NCI-H82 (cell line): Measurements from ENCODE around the gene DDIT4.
"Not testable (repeated sequence)": the region's sequence is repeated elsewhere in the genome, so short reads cannot be mapped to it uniquely, and the experiment has no call there.

Source experiments
- DNase-seq: peaks from one replicate; lab custom pipeline; 2025; lab: John Stamatoyannopoulos, UW

Gene DDIT4

DNA sequence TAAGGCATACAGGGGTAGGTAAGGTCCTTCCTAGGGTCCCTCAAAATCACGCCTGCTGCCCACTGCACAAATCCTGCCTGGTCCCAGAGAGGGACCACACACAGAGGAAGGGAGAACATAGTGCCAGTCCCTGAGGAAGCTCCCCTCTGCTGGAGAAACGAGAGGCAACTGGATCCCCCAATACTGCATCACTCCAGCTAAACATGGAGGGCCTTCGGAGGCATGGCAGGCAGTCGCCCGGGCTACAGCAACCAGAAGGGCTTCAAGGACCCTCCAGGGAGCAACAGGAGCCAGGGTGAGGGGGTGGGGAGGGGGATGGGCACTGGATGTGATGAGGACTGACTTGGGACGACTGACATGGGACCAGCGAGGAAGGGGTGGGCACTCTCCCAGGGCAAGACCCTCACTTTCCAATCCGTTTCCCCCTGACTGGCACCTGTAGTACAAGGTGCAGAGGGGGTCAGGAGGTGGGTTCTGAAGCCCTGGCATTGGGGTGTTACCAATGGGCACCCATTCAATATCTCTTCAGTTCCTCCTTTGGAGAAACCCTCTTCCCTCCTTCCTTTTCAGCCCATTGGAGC lies 21.7 kb downstream of the DDIT4 start:
- no peak for DNase-seq

DNA sequence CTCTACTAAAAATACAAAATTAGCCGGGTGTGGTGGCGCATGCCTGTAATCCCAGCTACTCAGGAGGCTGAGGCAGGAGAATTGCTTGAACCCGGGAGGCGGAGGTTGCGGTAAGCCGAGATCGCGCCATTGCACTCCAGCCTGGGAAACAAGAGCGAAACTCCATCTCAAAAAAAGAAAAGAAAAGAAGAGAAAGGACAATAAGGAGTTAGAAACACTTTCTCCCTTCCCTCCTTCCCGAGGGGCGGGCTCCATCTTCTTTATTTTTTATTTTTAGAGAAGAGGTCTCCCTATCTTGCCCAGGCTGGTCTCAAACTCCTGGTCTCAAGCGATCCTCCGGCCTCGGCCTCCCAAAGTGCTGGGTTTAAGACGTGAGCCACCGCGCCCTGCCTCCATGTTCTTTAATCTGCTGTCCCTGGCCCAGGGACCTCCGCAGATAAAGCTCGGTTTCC lies 23.1 kb downstream of the DDIT4 start:
- not testable (repeated sequence) for DNase-seq

DNA sequence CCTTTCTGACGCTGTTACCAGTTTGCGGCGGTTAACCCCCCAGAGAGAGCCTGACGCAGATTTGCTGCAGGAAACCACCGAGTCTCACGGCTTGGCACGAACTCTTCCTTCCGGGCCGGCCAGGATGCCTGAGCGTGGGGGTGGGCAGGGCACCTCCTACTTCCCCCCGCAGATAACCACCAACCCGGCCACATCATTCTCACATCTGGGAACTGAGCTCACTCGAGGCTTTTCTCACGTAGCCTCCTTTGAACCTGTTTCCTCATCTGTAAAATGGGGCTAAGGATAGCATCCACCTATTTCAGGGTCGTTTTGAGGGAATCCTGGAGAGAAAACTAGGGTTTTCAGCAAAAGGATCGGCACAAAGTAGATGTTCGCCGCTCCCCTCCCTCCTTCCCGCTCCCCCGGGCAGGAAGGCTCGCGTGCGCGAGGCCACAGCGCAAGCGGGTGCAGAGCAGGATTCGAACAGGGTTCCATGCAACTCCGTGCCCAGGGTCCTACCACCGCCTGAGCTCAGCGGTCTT lies 23.6 kb downstream of the DDIT4 start:
- DNase-seq: no peak

DNA sequence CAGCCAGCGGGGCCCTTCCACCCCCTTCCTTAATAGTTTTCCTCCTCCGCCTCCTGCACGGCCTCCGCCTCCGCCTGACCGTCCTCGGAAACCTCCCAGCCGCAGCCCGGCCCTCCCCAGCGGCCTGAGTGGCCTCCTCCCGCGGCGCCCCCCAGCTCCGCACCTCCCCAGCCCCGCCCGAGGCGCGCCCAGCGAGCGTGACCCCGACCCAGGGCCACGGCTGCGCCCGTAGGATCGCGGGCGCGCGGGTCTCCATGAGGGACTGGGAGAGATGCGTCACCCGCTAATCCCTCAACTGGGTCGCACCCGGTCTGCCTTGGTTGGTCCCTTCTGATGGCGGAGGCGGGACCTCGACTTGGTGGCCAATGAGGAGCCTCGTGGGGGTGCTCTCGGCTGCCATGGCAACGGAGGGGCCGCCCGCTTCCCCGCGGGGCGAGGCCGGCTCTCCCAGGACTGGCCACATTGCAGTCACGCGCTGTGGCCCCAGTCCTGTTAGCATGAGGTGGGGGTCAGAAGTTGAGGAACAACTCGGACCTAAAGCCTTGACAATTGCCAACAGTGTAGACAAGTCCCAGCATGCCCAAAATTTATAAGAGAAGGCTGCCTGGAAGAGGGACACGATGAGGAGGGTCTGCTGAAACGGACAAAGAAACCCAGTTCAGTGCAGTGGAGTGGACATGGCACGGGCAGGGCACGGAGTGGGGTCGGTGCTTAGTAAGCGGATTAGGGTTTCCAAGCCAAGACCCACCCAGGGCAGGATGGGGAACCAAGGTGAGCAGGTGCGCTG lies 24.3 kb downstream of the DDIT4 start:
- peak; percentile 98 for DNase-seq

DNA sequence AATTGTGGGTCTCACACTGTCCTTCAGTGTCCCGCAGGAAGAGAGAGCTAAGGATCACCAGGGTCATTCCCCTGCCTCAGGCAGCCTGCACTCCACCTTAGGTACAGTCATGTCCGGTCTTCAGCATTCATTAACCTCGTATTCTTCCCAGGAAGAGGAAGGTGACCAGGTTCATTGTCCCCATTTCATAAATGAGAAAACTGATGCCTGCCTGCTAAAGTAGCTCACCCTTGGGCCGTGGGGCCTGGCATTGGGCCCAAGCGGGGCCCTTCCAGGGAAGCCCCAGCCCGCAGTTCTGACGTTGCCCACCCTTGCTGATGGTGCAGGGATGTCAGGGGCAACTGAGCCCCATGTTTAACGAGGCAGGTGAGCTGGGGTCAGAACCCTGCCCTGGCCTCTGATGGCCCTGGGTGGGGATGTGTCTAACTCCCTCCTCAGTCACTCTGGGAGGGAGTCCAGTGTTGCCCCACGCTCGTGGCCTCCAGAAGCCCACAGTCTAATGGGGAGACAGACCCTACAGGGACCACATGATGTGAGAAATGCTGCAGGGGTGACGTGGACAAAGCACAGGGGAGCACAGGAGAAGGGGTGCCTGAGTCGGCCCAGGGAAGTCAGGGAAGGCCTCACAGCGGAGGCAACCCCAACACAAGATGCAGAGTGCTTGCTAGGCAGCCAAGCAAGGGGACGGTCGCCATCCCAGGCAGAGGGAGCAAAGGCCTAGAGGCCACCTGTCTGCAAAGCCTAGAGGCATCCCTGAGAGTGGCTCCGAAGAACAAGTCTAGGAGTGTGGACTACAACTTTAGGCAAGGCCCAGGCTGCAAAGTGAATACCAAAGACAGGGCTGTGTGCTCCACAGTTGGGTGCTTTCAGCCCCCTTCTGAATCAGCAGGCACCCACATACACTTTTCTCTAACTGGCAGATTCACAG lies 25.1 kb downstream of the DDIT4 start:
- no peak for DNase-seq

DNA sequence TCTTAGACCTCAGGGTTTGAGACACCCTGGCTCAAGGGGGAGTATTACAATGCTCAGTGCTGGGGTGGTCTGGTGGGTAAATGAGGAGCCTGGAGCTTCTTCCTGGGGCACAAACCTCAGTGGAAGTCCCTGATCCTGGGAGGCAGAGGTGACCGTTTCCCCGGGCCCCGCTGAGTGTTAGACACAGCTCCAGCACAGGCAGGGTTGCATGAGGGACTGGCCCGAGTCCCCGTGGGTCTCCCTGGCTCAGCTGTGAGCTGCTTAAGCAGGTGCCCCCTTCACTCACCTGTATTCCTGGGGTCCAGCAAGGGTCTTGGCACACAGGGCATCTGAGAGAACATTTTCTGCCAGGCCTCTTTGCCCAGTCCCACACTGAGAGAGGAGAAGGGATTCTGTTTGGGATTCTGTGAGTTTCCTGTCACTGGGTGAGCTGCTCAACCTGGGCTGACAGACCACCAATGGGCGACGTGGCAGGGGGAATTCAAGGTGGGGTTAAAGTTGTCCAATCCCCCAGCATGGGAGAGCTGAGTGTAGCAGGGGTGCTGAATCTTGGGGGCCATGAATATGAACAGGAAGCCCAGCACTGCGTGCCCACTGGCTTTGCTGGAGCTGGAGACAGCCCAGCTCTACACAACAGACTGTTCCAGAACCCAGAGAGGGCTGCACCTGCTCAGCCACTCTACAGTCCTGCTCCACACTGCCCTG lies 29.9 kb downstream of the DDIT4 start:
- DNase-seq: no peak

DNA sequence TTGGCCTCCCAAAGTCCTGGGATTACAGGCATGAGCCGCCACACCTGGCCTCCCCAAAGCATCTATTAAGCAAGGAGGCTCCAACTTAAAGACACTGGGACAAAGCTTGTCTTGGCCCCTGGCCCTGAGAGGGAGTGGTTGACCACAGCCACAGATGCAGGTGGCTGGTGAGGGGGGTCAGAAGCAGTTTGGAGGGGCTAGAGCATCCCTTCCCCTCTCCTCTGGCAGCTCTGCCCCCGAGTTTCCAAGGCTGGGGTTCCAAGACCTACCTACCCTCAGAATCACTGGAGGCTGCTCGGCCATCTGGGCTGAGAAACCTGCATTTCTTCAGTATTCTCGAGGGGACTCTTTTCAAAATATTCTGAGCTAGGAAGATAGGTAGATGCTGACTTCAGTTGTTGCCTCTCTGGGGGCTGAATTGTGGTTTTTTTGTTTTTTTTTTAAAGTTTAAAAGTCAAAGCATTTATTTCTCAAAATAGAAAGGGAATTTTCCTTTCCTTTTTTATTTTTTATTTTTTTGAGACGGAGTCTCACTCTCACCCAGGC lies 32.6 kb downstream of the DDIT4 start:
- no peak for DNase-seq

DNA sequence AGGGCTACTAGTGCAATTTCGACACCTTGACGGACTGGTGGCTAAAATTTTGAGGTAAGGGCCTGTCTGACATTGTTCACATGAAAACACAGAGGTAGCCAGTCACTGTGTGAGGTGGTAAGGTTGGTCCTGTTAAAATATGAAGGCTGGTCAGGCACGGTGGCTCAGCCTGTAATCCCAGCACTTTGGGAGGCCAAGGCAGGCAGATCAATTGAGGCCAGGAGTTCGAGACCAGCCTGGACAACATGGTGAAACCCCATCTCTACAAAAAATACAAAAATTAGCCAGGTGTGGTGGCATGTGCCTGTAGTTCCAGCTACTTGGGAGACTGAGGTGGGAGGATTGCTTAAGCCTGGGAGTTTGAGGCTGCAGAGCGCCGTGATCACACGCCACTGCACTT lies 34.0 kb downstream of the DDIT4 start:
- not testable (repeated sequence) for DNase-seq

DNA sequence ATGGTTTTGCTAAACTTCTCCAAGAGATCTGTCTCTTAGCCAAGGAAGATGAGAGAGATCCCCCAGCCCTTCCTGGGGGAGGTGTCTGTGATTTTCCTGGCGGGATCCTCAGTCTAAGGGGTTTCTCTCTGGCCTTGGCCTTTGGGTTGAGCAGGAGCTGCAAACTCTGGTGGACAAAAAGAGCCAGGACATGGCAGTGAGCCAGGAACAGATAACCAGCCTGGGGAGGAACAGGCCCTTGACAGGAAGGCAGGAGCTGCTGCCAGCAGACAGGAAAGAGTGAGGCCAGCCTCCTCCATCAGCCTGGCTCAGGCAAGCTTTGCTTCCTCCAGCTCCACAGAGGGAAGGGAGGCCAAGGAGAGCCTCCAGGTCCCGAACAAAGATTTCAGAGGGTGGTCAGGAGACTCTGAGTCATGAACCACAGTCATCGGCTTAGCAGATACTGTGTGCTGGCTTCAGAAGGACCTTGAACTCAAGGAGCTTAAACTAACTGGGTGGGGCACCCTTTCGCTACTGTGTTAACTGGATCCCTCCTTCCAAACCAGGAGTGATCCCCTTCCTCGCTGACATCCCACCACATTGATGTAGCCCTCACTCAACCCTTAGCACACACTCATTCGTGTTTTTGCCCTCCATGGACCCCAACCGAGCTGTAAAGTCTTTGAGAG lies 34.7 kb downstream of the DDIT4 start:
- DNase-seq: no peak

DNA sequence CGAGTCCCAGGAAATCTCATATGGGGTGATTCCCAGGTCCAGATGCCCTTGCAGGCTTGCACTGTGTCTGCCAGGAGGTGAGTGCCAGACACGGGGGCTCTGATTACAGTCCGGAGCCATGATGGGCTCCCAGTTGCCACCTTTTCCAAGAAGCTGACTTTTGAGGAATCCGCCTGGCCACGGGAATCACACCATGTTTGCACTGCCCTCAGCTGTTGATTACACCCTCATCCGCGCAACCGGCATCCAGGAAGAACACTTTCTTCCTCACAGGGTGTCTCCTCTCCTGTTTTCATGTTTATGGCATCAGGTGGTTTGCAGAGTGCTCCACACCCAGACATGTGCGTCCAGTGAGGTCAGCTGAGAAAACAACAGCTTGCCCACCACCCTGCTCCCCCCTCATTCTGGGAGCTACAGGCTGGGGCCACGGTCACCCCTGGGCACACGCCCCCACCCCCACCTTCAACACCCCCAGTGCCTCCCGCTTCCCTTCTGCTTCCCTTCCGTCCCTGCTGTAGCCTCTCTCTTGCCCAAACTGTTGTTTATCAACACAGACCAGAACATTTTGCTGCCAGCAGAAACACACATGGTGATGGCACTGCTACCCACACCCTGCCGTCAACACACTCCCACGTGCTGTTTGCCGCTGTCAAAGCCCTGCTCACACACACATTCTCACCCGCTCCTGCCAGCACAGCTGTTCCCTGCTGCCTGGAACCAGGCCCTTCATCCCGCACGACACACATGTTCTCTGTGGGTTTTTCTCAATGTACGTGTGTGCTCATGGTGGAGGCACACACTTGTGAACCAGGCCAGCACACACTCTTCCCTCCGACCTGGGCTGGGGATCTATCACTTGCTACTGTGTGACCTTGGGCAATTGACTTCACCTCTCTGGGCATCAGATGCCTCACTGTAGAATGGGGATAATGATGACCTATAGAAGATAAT lies 35.8 kb downstream of the DDIT4 start:
- DNase-seq: no peak

DNA sequence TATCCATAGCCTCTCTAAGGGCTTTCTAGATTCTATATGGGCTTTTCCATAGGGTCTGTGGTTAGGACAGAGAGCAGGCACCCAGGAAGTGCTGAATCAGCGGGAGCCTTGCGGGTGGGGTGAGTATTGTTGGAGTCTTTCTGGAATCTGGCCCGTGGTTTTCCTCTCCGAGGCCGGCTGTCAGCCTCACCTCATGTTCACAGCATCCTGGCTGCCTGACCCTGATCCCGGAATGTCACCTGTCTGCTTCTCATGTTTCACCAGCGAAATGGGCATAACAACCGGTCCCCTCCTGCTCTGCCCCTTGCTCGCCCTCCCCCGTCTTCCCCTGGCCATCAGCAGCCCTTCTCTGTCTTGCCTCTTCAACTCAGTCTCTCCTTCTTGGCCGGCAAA lies 36.5 kb downstream of the DDIT4 start:
- no peak for DNase-seq

DNA sequence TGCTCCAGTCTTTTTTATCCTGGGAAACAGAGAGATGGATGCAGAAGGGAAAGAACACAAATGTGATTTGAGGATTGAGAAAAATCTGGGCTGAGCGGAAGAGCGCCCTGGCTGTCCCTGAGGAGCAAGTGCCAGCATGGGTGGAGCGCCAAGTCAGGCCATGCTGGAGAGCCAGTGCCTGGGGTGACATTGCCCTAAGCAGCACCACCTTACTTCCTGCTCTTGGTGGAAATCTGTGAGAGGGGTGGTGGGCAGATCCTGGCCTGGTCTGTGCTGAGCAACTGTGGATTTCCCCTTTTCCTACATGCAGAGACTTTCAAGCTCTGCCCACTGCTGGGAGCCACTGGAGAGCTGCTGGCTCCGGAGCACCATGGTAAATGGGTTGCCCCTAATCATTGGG lies 36.9 kb downstream of the DDIT4 start:
- no peak for DNase-seq

DNA sequence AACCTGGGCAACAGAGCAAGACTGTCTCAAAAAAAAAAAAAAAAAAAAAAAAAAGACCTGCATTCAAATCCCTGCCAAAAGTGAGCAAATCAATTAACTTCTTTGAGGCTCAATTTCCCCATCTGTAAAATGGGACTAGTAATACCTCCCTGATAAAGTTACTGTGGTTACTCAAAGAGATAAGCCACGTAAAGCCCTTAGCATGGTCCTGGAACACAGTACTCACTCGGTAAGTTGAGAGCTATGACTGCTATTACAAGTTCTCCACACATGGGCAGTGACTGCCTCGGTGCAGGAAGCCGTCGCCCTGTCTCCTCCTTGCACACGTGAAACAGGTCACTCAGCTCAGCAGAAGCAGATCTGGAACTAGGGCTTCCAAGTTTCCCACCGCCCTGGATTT lies 37.9 kb downstream of the DDIT4 start:
- DNase-seq: no peak

DNA sequence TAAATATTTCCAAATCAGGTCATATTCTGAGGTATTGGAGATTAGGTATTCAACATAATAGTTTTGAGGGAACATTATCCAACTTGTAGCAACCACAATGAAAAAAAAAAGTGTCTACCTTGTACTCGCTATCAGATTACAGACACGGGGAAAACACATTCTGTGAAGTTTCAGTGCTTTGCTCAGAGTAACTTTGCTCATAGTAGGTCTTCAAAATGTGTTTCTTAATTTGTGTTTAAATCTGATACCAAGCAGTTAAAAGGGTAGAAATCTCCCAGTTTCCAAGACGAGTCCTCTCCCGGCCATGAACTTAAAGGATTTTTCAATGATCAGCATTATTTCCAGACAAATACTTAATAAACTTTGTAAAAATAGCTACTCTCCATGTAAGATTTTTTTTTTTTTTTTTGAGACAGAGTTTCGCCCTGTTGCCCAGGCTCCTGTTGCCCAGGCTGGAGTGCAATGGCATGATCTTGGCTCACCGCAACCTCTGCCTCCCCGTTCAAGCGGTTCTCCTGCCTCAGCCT lies 39.2 kb downstream of the DDIT4 start:
- no peak for DNase-seq

DNA sequence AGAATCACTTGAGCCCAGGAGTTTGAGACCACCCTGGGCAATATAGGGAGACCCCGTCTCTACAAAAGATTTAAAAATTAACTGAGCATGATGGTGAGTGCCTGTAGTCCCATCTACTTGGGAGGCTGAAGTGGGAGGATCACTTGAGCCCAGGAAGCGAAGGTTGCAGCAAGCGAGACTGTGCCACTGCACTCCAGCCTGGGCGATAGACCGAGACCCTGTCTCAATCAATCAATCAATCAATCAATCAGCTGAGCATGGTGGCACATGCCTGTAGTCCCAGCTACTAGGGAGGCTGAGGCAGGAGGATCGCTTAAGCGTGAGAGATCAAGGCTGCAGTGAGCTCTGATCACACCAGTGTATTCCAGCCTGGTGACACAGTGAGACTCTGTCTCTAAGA lies 40.5 kb downstream of the DDIT4 start:
- DNase-seq: no peak

DNA sequence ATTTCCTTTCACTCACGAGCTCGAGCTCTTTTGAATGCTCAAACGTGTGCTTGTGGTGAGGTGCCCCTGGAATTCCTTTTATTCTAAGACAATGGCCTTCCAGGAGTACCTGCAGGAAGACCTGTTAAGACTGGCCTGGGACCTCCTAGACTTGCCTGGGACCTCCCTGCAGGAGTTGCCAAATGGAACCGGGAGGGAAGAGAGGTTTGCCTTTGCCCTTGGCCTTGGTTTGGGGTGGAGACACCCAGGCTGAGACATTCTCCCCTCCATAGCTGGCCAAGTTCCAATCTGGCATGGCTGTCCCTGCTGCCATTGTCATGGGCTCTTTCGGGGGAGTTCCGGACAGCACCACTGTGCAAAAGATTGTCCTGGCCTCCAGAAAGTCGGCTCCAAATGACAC lies 41.3 kb downstream of the DDIT4 start:
- DNase-seq: no peak

DNA sequence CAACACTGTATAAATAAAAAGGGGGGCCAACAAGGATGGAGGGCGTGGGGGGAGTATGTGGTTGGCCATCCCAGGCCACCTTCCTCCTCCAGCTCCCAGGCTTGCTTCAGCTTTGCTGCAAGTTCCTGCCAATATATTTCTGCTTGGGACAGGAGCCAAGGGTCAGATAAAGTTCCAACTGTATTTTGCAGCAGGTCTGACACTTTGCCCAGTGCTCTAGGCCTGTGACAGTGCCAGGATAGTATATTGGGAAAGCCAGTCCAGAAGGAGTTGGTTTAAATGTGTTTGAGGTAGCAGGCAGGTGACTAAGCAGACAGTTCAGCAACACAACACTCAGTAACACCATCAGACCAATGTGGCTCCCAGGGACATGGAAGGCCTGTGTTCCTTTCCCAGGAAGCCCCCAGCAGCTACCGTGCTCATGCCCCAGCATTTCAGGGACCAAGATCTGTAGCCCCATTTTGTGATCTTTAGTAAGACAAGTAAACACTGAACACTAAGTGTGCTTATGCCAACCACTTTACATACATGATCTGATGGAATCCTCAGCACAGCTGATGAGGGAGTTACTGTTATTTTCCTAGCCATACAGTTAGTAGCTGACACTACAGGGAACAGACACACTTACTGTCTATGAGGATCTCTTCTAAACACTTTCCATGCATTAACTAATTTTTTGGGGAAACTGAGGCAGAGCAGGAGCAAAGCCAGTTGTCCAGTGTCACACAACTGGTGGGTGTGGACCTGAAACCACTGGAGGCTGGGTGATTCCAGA lies 42.1 kb downstream of the DDIT4 start:
- DNase-seq: no peak

DNA sequence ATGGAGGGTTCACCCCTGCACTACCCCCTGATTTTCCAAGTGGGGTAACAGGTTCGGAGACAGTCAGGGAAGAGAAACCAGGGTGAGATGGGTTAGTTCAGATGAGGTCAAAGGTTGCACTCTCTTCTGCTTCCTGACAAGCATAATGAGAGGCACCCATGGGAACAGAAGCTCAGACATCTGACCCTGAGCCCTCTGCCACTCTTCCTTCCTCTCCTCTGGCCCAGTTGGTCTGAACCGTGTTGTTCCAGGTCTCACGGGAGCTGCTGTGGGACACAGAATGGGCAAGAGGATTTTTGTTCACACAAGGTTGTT lies 42.6 kb downstream of the DDIT4 start:
- no peak for DNase-seq
